GM12878 (cell line): Measurements from ENCODE around the gene EMP1. TPM values are rescaled to one million over a fixed set of nuclear protein-coding genes. Genes with fewer than 3 reads are reported as not detected.

Source experiments
- ATAC-seq: fragments of 200-7000 bp; cut with Tn5 transposase; 3 replicates; pipeline ENCODE4 v1.9.1; 2020; ENCODE audit warnings: mild to moderate bottlenecking, moderate library complexity
- BruUV-seq: library from RNA; stranded (reverse); fragments of 400-500 nt; replicated peaks from 2 replicates; lab custom pipeline; 2021; lab: Mats Ljungman, UMichigan
- CTCF ChIA-PET: fragments of 300-600 bp; sonication (Branson Sonifier 250); formaldehyde crosslinking; extraction: SDS; loops from one replicate; lab custom pipeline; 2021; ENCODE audit warnings: inconsistent platforms; lab: Yijun Ruan, JAX
- POLR2A ChIA-PET: fragments of 350-600 bp; formaldehyde crosslinking; extraction: SDS; loops from one replicate; lab custom pipeline; 2021; ENCODE audit warnings: inconsistent platforms; lab: Charles Lee
- RAD21 ChIA-PET: fragments of 300-600 bp; sonication (Branson Sonifier 250); formaldehyde crosslinking; loops from one replicate; lab custom pipeline; 2023; ENCODE audit warnings: antibody characterized with exemption; ENCODE audit not compliant: unreplicated experiment; lab: Charles Lee
- SMC1A ChIA-PET: fragments of 300-600 bp; sonication (Branson Sonifier 250); formaldehyde crosslinking; loops from one replicate; lab custom pipeline; 2023; ENCODE audit not compliant: unreplicated experiment, uncharacterized antibody; lab: Charles Lee
- DNase-seq: peaks from one replicate; pipeline ENCODE4 v3.0.0-alpha.2; 2011; ENCODE audit warnings: low read depth, low spot score
- FAIRE-seq: peaks from 3 replicates; lab custom pipeline; 2011; peaks lifted over from hg19 to GRCh38; lab: Jason Lieb, UNC
- H2AFZ ChIP-seq: 2 replicates; pipeline ENCODE4 v1.6.0; 2011; ENCODE audit warnings: low read depth, low read length, control low read depth; ENCODE audit not compliant: control insufficient read depth
- H3K27ac ChIP-seq: 2 replicates; pipeline ENCODE4 v1.5.1; 2011; ENCODE audit warnings: control low read depth; ENCODE audit not compliant: control insufficient read depth, insufficient read depth
- H3K27me3 ChIP-seq, 2 experiments: replicated peaks in 1 of 2; 2 replicates each; pipeline versions ENCODE4 v1.6.0 to v1.6.1; 2011; ENCODE audit warnings: low read length in 1 of 2; ENCODE audit not compliant: control insufficient read depth in 2 of 2, insufficient read depth in 2 of 2
- H3K36me3 ChIP-seq, 2 experiments: 2 replicates each; pipeline ENCODE4 v1.5.1; 2011; ENCODE audit warnings: low read length in 1 of 2; ENCODE audit not compliant: control insufficient read depth in 2 of 2, insufficient read depth in 2 of 2
- H3K4me1 ChIP-seq: 2 replicates; pipeline ENCODE4 v1.6.1; 2011; ENCODE audit warnings: mild to moderate bottlenecking, low read length, moderate library complexity, mixed read lengths; ENCODE audit not compliant: control insufficient read depth, insufficient read depth
- H3K4me2 ChIP-seq: 2 replicates; pipeline ENCODE4 v1.6.0; 2011; ENCODE audit warnings: control low read depth; ENCODE audit not compliant: control insufficient read depth, insufficient read depth
- H3K4me3 ChIP-seq: fragments of 200-600 bp; sonication (generic); 2 replicates; pipeline ENCODE4 v1.5.1; 2016
- H3K79me2 ChIP-seq: 2 replicates; pipeline ENCODE4 v1.6.0; 2011; ENCODE audit warnings: low read length; ENCODE audit not compliant: control insufficient read depth, insufficient read depth
- H3K9ac ChIP-seq: 2 replicates; pipeline ENCODE4 v1.8.0; 2011; ENCODE audit warnings: low read length, control low read depth, mixed read lengths; ENCODE audit not compliant: control insufficient read depth, insufficient read depth
- H3K9me3 ChIP-seq: replicated peaks from 3 replicates; pipeline ENCODE4 v1.5.1; 2011; ENCODE audit warnings: mild to moderate bottlenecking, low read length; ENCODE audit not compliant: control insufficient read depth, insufficient read depth
- H4K20me1 ChIP-seq: 2 replicates; pipeline ENCODE4 v1.6.0; 2011; ENCODE audit not compliant: control insufficient read depth, insufficient read depth
- ATF7 ChIP-seq: fragments of 450-650 bp; IDR thresholded peaks from 2 replicates; pipeline ENCODE4 v1.6.1; 2016; ENCODE audit warnings: low read depth, mild to moderate bottlenecking
- BACH1 ChIP-seq: fragments of 450-650 bp; IDR thresholded peaks from 2 replicates; pipeline ENCODE4 v1.6.1; 2017; ENCODE audit warnings: mild to moderate bottlenecking, borderline replicate concordance
- CHD1 ChIP-seq: IDR thresholded peaks from 2 replicates; pipeline ENCODE4 v1.6.1; 2012; ENCODE audit warnings: low read depth, low read length, improper control_type of control experiment
- GABPA ChIP-seq: IDR thresholded peaks from 2 replicates; pipeline ENCODE4 v1.6.1; 2014; ENCODE audit warnings: antibody characterized with exemption, low read depth, mild to moderate bottlenecking, inconsistent platforms
- HCFC1 ChIP-seq: fragments of 150-350 bp; IDR thresholded peaks from 2 replicates; pipeline ENCODE4 v1.6.1; 2014; ENCODE audit warnings: low read length
- IKZF1 ChIP-seq: fragments of 450-650 bp; conservative IDR thresholded peaks from 2 replicates; pipeline ENCODE4 v1.6.1; 2017; ENCODE audit warnings: antibody characterized with exemption, mild to moderate bottlenecking
- NBN ChIP-seq: fragments of 450-650 bp; IDR thresholded peaks from 2 replicates; pipeline ENCODE4 v1.6.1; 2016
- PAX5 ChIP-seq: IDR thresholded peaks from 2 replicates; pipeline ENCODE4 v1.6.1; 2011; ENCODE audit warnings: low read depth, low read length, borderline replicate concordance
- POLR2AphosphoS5 ChIP-seq: IDR thresholded peaks from 2 replicates; pipeline ENCODE4 v1.6.1; 2011; ENCODE audit warnings: mild to moderate bottlenecking, low read length, inconsistent platforms
- SMAD5 ChIP-seq: IDR thresholded peaks from 2 replicates; pipeline ENCODE4 v1.6.1; 2016; ENCODE audit warnings: antibody characterized with exemption, low read depth
- SP1 ChIP-seq: IDR thresholded peaks from one replicate; pipeline ENCODE4 v1.6.1; 2011; ENCODE audit warnings: low read depth, low read length
- ZNF274 ChIP-seq: IDR thresholded peaks from one replicate; pipeline ENCODE4 v1.8.0; 2011; ENCODE audit not compliant: insufficient read length, insufficient read depth
- ZSCAN29 ChIP-seq: fragments of 450-650 bp; IDR thresholded peaks from 2 replicates; pipeline ENCODE4 v1.6.1; 2017; ENCODE audit warnings: mild to moderate bottlenecking, moderate library complexity
- WGBS: methylation state at CpG from one replicate; pipeline ENCODE4 v1.1.6; 2016; ENCODE audit warnings: low lambda C conversion rate; ENCODE audit not compliant: insufficient replicate concordance, insufficient coverage; ENCODE audit errors: missing lambda C conversion rate; 5-methylcytosine and 5-hydroxymethylcytosine counted together
- in situ Hi-C: fragments of 300-500 bp; cut with MboI; formaldehyde crosslinking; loops from 9 replicates; pipeline ENCODE4 v1.14.3; 2018; ENCODE audit warnings: mixed read lengths
- intact Hi-C: fragments of 100-400 bp; cut with micrococcal nuclease; formaldehyde crosslinking; loops from one replicate; pipeline ENCODE4 v1.14.2; 2022; ENCODE audit not compliant: unreplicated experiment
- polyA plus RNA-seq, 11 experiments: library from polyadenylated mRNA; depleted of rRNA in 4 of 11; unstranded in 6 of 11; stranded (reverse) in 5 of 11; fragments of >200 nt; fragmentation: Nextera tagmentation in 4 of 11; fragmentation: Illumina TruSeq in 1 of 11; extraction: Ambion mirVana in 4 of 11; extraction: Trizol in 1 of 11; gene quantifications; 1 replicate in 1 of 11; 2 replicates in 10 of 11; pipeline versions ENCODE4 v1.2.1 to v1.2.3, GENCODE V29; 2011 to 2016; ENCODE audit warnings: inconsistent platforms in 2 of 11, missing spikeins in 2 of 11, low read depth in 1 of 11
- total RNA-seq, 4 experiments: library from RNA; depleted of rRNA in 3 of 4; stranded (reverse); fragments of >200 nt in 3 of 4; fragmentation: Illumina TruSeq in 1 of 4; extraction: Trizol in 1 of 4; gene quantifications; 2 replicates each; pipeline versions ENCODE4 v1.2.1 to v1.2.3, GENCODE V29; 2013 to 2021
- TF ChIP-seq, protein P1 (sequence below): fragments of 150-350 bp; IDR thresholded peaks from 2 replicates; pipeline ENCODE4 v1.6.1; 2016; ENCODE audit warnings: low read depth, low read length
- TF ChIP-seq, protein P2 (sequence below): fragments of 450-650 bp; IDR thresholded peaks from 2 replicates; pipeline ENCODE4 v1.6.1; 2014; ENCODE audit warnings: mild to moderate bottlenecking
- TF ChIP-seq, protein P3 (sequence below), 3 experiments: IDR thresholded peaks in 2 of 3; conservative IDR thresholded peaks in 1 of 3; 2 replicates each; pipeline ENCODE4 v1.5.1; 2011; ENCODE audit warnings: low read depth in 3 of 3, low read length in 3 of 3, mild to moderate bottlenecking in 3 of 3, control low read depth in 2 of 3, moderate library complexity in 2 of 3, inconsistent platforms in 1 of 3, mixed read lengths in 1 of 3; ENCODE audit not compliant: control insufficient read depth in 2 of 3, insufficient read depth in 1 of 3; ENCODE audit errors: extremely low read depth in 1 of 3
- TF ChIP-seq, protein P4 (sequence below): fragments of 450-650 bp; IDR thresholded peaks from 2 replicates; pipeline ENCODE4 v1.6.1; 2018; ENCODE audit warnings: mild to moderate bottlenecking, low read depth, moderate library complexity; ENCODE audit not compliant: partially characterized antibody

Gene EMP1
- total and polyA plus RNA-seq, 10 of the 15 experiments (the other 5 are each of a cell fraction or from before 2014, with no cell fraction given), result 0.09 to 0.90 (median 0.25) TPM; not detected in 1

DNA sequence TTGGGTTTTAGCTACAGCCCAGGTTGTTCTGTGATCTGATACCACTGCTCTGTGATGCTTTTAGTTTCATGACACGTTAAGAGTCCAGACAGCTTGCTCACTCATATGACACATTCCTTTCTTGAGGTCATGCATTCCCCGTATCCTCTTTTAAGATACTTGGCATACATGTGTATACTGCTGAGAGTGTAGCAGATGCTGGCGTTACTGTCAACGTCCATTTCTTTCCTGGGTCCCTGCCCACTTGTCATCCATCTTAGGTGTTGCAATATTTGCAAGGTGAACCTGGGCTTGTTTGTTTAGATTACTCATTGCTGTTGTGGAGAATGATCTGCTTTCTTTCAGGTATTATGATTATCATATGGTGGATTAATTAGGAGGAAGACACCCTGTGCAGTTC lies 9.1 kb upstream of the EMP1 start:
- ChIA-PET CTCF (interaction anchor here (1.1 kb wide), 1 partner anchor 274 kb away, joined by 3 read pairs; no protein-coding TSS in a partner anchor), RAD21 (no interaction called here), SMC1A (no interaction called here), POLR2A (no interaction called here)
- Histone ChIP-seq H3K4me2 (no peak overlapping the region), H3K9me3 (no peaks in the 10 kb centered on the region), H2AFZ (no peak overlapping the region), H3K9ac (no peak overlapping the region), H3K36me3 (no peaks in the 10 kb centered on the region), H3K79me2 (no peaks in the 10 kb centered on the region), H3K4me3 (no peak overlapping the region), H3K27me3 (peaks cover 7% of the 10 kb centered on the region in 2 experiments; a peak in 3 of 4 replicates), H4K20me1 (no peaks in the 10 kb centered on the region), H3K27ac (no peak overlapping the region), H3K4me1 (no peaks in the 10 kb centered on the region)
- ATAC-seq (no peak), FAIRE-seq (no peak), DNase-seq (no peak)
- intact Hi-C loops, result no loop called here
- in situ Hi-C loops, result no loop called here
- BruUV-seq, result no TSS peak
- 43% methylated on average over 4 of the region's 4 CpGs for WGBS
- TF ChIP-seq ATF7, result no peak
- TF ChIP-seq SP1, result no peak
- TF ChIP-seq, protein P1, sequence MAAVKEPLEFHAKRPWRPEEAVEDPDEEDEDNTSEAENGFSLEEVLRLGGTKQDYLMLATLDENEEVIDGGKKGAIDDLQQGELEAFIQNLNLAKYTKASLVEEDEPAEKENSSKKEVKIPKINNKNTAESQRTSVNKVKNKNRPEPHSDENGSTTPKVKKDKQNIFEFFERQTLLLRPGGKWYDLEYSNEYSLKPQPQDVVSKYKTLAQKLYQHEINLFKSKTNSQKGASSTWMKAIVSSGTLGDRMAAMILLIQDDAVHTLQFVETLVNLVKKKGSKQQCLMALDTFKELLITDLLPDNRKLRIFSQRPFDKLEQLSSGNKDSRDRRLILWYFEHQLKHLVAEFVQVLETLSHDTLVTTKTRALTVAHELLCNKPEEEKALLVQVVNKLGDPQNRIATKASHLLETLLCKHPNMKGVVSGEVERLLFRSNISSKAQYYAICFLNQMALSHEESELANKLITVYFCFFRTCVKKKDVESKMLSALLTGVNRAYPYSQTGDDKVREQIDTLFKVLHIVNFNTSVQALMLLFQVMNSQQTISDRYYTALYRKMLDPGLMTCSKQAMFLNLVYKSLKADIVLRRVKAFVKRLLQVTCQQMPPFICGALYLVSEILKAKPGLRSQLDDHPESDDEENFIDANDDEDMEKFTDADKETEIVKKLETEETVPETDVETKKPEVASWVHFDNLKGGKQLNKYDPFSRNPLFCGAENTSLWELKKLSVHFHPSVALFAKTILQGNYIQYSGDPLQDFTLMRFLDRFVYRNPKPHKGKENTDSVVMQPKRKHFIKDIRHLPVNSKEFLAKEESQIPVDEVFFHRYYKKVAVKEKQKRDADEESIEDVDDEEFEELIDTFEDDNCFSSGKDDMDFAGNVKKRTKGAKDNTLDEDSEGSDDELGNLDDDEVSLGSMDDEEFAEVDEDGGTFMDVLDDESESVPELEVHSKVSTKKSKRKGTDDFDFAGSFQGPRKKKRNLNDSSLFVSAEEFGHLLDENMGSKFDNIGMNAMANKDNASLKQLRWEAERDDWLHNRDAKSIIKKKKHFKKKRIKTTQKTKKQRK, result no peak
- TF ChIP-seq HCFC1, result no peak
- no peak for TF ChIP-seq ZNF274
- TF ChIP-seq GABPA, result no peak
- TF ChIP-seq ZSCAN29, result no peak
- no peak for TF ChIP-seq SMAD5
- no peak for TF ChIP-seq IKZF1
- TF ChIP-seq PAX5, result no peak
- TF ChIP-seq CHD1, result no peak
- TF ChIP-seq POLR2AphosphoS5, result no peak
- TF ChIP-seq BACH1, result no peak
- no peak for TF ChIP-seq NBN
- TF ChIP-seq, protein P2, sequence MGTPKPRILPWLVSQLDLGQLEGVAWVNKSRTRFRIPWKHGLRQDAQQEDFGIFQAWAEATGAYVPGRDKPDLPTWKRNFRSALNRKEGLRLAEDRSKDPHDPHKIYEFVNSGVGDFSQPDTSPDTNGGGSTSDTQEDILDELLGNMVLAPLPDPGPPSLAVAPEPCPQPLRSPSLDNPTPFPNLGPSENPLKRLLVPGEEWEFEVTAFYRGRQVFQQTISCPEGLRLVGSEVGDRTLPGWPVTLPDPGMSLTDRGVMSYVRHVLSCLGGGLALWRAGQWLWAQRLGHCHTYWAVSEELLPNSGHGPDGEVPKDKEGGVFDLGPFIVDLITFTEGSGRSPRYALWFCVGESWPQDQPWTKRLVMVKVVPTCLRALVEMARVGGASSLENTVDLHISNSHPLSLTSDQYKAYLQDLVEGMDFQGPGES, result no peak
- TF ChIP-seq, protein P3, sequence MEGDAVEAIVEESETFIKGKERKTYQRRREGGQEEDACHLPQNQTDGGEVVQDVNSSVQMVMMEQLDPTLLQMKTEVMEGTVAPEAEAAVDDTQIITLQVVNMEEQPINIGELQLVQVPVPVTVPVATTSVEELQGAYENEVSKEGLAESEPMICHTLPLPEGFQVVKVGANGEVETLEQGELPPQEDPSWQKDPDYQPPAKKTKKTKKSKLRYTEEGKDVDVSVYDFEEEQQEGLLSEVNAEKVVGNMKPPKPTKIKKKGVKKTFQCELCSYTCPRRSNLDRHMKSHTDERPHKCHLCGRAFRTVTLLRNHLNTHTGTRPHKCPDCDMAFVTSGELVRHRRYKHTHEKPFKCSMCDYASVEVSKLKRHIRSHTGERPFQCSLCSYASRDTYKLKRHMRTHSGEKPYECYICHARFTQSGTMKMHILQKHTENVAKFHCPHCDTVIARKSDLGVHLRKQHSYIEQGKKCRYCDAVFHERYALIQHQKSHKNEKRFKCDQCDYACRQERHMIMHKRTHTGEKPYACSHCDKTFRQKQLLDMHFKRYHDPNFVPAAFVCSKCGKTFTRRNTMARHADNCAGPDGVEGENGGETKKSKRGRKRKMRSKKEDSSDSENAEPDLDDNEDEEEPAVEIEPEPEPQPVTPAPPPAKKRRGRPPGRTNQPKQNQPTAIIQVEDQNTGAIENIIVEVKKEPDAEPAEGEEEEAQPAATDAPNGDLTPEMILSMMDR (IDR thresholded peaks at IDR 0.05 in 2 of 3, conservative IDR thresholded peaks at IDR 0.05 in 1 of 3; ENCODE audit: control insufficient read depth in 2 of 3, extremely low read depth in 1 of 3, insufficient read depth in 1 of 3, low read depth in 3 of 3, low read length in 3 of 3), result no peak
- TF ChIP-seq, protein P4, sequence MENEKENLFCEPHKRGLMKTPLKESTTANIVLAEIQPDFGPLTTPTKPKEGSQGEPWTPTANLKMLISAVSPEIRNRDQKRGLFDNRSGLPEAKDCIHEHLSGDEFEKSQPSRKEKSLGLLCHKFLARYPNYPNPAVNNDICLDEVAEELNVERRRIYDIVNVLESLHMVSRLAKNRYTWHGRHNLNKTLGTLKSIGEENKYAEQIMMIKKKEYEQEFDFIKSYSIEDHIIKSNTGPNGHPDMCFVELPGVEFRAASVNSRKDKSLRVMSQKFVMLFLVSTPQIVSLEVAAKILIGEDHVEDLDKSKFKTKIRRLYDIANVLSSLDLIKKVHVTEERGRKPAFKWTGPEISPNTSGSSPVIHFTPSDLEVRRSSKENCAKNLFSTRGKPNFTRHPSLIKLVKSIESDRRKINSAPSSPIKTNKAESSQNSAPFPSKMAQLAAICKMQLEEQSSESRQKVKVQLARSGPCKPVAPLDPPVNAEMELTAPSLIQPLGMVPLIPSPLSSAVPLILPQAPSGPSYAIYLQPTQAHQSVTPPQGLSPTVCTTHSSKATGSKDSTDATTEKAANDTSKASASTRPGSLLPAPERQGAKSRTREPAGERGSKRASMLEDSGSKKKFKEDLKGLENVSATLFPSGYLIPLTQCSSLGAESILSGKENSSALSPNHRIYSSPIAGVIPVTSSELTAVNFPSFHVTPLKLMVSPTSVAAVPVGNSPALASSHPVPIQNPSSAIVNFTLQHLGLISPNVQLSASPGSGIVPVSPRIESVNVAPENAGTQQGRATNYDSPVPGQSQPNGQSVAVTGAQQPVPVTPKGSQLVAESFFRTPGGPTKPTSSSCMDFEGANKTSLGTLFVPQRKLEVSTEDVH, result no peak
